Measurements from ENCODE around the gene VDAC1.
"Not testable (repeated sequence)": the region's sequence is repeated elsewhere in the genome, so short reads cannot be mapped to it uniquely, and the experiment has no call there.

The VDAC1 gene

GRCh38 chr5:133981714-133982113 is 23.1 kb downstream of the VDAC1 start:
- Mint-ChIP-seq H3K4me3 (no peak overlapping the region), H3K36me3 (ENCODE audit: low read depth) (peaks cover 59% of the 10 kb centered on the region), H3K4me1 (peaks cover 6% of the 10 kb centered on the region), H3K27ac (no peak overlapping the region), H3K9me3 (peaks cover 10% of the 10 kb centered on the region), H3K27me3 (ENCODE audit: low read depth, poor library complexity) (no peaks in the 10 kb centered on the region)
- peak; percentile 11 for TF ChIP-seq CTCF (IDR thresholded peaks at IDR 0.05)
- no peak for DNase-seq

- Mint-ChIP-seq H3K4me1 (peaks cover 6% of the 10 kb centered on the region), H3K36me3 (ENCODE audit: low read depth) (peaks cover 53% of the 10 kb centered on the region), H3K9me3 (peaks cover 10% of the 10 kb centered on the region), H3K27me3 (ENCODE audit: low read depth, poor library complexity) (no peaks in the 10 kb centered on the region), H3K27ac (peak overlapping the region; percentile 19), H3K4me3 (no peak overlapping the region)
- TF ChIP-seq CTCF (IDR thresholded peaks at IDR 0.05): no peak
- no peak for DNase-seq
Measured at GRCh38 chr5:133980652-133981051, 24.1 kb downstream of the VDAC1 start.

DNA sequence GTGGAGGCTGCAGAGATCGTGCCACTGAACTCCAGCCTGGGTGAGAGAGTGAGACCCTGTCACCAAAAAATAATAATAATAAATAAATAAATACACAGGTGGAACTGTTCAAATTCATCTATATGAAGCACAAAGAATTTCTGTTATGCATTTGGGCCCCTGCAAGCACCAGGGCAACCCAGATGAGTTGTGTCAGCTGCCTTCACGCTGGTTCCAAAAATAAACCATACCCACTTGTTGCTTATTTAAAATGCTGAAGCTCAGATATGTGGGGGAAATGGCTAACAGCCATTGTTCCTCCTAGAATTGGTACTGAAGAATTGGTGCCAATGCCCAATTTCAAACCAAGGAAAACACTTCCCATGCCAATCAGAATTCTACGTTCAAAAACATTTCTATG is 25.8 kb downstream of the VDAC1 start:
- peaks cover 43% of the 10 kb centered on the region for H3K36me3 Mint-ChIP-seq (ENCODE audit: low read depth)
- no peak for DNase-seq
- no peak overlapping the region for H3K4me3 Mint-ChIP-seq
- H3K27ac Mint-ChIP-seq: no peak overlapping the region
- H3K4me1 Mint-ChIP-seq: peaks cover 5% of the 10 kb centered on the region
- no peak for TF ChIP-seq CTCF (IDR thresholded peaks at IDR 0.05)
- peaks cover 5% of the 10 kb centered on the region for H3K9me3 Mint-ChIP-seq
- no peaks in the 10 kb centered on the region for H3K27me3 Mint-ChIP-seq (ENCODE audit: low read depth, poor library complexity)

- H3K4me1 Mint-ChIP-seq: no peaks in the 10 kb centered on the region
- H3K27me3 Mint-ChIP-seq (ENCODE audit: low read depth, poor library complexity): no peaks in the 10 kb centered on the region
- no peak for DNase-seq
- no peak for TF ChIP-seq CTCF (IDR thresholded peaks at IDR 0.05)
- H3K36me3 Mint-ChIP-seq (ENCODE audit: low read depth): peaks cover 43% of the 10 kb centered on the region
- H3K9me3 Mint-ChIP-seq: no peaks in the 10 kb centered on the region
- H3K27ac Mint-ChIP-seq: peak overlapping the region; percentile 79
- H3K4me3 Mint-ChIP-seq: no peak overlapping the region
Measured at GRCh38 chr5:133977858-133978257, 26.9 kb downstream of the VDAC1 start.

- no peak for DNase-seq
- Mint-ChIP-seq H3K4me1 (no peaks in the 10 kb centered on the region), H3K36me3 (ENCODE audit: low read depth) (peaks cover 41% of the 10 kb centered on the region), H3K4me3 (no peak overlapping the region), H3K9me3 (no peaks in the 10 kb centered on the region), H3K27me3 (ENCODE audit: low read depth, poor library complexity) (no peaks in the 10 kb centered on the region), H3K27ac (peak overlapping the region; percentile 29)
- no peak for TF ChIP-seq CTCF (IDR thresholded peaks at IDR 0.05)
Measured at GRCh38 chr5:133977161-133977787, 27.5 kb downstream of the VDAC1 start.

DNA sequence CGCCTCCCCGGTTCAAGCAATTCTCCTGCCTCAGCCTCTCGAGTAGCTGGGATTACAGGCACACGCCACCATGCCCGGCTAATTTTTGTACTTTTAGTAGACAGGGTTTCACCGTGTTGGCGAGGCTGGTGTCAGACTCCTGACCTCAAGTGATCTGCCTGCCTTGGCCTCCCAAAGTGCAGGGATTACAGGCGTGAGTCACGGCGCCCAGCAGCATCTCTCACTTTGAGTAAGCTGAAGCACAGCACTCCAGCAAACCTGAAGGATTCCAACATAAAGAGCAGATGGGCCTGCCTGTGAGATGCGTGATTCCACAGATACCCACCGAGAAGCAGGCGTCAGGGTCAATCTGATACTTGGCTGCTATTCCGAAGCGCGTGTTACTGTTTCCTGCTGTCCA is 29.2 kb downstream of the VDAC1 start:
- not testable (repeated sequence) for H3K4me1 Mint-ChIP-seq; H3K9me3 Mint-ChIP-seq; DNase-seq; H3K27ac Mint-ChIP-seq; H3K27me3 Mint-ChIP-seq (ENCODE audit: low read depth, poor library complexity); H3K4me3 Mint-ChIP-seq
- peaks cover 44% of the 10 kb centered on the region for H3K36me3 Mint-ChIP-seq (ENCODE audit: low read depth)

All from nephron progenitor cell (in vitro differentiated cells).